Left kidney (tissue), 2 donors: ENCODE measurements around the gene FRMD4A. TPM values are rescaled to one million over a fixed set of nuclear protein-coding genes. Genes with fewer than 3 reads are reported as not detected.
"Not testable (repeated sequence)": the region's sequence is repeated elsewhere in the genome, so short reads cannot be mapped to it uniquely, and the experiment has no call there.

Experiments
- DNase-seq: peaks from one replicate; pipeline ENCODE4 v3.0.0-alpha.2; 2013
- polyA plus RNA-seq: library from polyadenylated mRNA; unstranded; fragments of 120-200 nt; gene quantifications from one replicate; pipeline ENCODE4 v1.2.1, GENCODE V29; 2013; ENCODE audit not compliant: insufficient read length

FRMD4A gene
- polyA plus RNA-seq, 1 donor, result 85.8 TPM

DNA sequence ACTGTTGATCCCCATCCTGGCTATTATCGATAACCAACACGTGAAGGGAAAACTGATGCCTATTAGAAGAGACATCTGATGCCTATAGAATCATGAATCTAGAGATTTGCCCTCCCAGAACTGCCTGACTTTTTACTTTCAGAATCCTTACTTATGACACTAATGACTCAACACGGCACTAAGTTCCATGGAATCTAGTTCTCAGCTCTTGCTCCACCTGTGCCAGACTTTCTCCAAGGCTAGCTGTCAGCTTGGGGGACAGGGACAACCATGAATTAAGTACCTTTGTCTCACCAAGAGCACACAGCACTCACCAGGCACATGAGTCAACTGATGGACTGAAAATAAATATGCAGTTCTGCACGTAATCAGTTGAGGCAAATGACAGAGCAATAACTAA is 184.2 kb downstream of the FRMD4A start:
- DNase-seq, result no peak

- DNase-seq, result no peak
These were observed 184.7 kb downstream of the FRMD4A start for GRCh38 chr10:14146025-14146424.

DNA sequence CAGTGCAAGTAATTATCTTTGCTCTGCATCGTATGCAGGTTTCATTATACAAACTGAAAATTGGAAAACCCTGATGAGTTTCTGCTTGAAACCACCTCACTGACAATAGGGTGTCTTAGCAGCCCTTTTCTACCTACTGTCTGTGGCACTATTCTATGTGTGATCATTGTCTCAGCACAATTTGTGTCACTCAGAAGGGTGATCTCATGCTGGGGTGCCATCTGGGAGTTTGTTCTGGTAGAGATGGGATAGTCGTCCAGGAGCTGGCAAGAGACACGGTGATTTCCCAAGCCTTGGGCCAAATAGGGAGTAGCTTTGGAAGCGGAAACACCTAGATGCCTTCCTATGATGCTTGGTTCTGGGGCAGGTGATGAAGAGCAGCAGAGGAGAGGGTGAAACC is 186.3 kb downstream of the FRMD4A start:
- no peak for DNase-seq

GRCh38 chr10:14142606-14143250 is 188.0 kb downstream of the FRMD4A start:
- DNase-seq, result no peak

DNA sequence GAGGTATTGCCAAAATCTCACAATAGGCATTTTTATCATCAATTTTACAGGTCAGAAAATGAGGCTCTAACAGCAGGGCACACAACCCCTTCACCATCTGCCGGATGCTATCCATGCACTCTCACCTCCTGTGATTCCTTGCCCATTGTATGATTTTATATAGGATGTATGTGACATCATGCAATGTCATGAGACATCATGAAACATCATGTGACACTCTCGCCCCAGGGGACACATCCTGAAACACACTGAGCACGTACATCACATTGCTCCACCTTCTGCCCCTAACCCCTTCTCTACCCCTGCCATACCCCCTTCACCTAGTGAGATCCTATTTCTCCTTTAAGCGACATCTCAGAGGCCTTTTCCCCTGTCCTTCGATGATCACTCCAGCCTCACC is 189.4 kb downstream of the FRMD4A start:
- no peak for DNase-seq

DNA sequence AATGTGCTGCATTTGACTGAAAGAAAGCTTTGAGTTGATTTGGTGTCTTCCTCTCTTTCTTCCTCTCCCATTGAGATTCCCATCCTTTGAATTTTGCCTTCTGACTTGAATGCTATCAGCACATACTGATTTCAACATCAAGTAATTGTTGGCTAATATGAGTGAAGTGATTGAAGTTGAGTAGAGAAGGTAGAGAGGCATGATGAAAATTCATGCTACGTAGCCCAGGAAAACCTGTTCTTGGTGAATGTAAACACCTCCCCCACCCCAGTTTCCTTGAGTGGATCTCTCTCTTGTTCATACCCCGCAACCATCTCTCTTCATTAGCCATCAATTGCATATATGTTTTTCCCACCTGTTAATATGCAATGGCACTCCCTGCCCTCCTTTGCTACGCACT is 193.3 kb downstream of the FRMD4A start:
- DNase-seq, result no peak

- DNase-seq, result not testable (repeated sequence)
These were observed 195.5 kb downstream of the FRMD4A start for GRCh38 chr10:14135196-14135595.

GRCh38 chr10:14134275-14134674 is 196.4 kb downstream of the FRMD4A start:
- no peak for DNase-seq

DNA sequence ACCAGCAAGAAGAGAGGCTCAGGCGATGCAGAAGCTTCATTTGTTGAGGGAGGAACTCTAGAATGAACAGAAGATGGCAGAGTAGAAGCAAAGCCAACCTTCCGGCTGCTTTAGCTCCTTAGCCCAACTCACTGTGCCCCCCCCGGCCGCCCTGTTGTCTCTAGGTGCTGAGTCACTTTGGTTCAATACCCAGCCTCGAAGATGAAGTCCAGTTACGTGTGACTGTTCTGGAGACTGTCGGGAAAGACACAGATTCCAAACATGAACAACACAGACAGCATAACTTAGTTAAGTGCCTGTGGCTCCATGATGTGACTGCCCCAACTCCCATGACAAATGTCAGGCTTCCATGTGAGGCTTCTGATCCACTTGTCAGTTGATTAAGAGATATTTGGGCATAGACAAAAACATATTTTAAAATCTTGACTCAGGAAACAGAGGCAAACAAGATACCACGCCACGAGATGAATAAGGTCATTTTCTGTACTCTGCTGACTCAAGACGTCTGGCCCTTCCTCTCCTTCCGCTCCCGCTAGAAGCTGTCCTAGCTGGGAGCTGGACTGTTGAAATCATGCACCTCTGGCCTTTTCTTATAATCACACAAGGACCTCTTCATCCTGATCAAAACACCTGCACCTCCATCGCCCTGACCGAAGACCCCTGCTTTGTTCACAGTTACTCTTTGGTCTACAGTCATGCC is 199.3 kb downstream of the FRMD4A start:
- DNase-seq, result no peak

- no peak for DNase-seq
These were observed 201.0 kb downstream of the FRMD4A start for GRCh38 chr10:14129770-14130169.

- no peak for DNase-seq
These were observed 202.2 kb downstream of the FRMD4A start for GRCh38 chr10:14128519-14128918.

DNA sequence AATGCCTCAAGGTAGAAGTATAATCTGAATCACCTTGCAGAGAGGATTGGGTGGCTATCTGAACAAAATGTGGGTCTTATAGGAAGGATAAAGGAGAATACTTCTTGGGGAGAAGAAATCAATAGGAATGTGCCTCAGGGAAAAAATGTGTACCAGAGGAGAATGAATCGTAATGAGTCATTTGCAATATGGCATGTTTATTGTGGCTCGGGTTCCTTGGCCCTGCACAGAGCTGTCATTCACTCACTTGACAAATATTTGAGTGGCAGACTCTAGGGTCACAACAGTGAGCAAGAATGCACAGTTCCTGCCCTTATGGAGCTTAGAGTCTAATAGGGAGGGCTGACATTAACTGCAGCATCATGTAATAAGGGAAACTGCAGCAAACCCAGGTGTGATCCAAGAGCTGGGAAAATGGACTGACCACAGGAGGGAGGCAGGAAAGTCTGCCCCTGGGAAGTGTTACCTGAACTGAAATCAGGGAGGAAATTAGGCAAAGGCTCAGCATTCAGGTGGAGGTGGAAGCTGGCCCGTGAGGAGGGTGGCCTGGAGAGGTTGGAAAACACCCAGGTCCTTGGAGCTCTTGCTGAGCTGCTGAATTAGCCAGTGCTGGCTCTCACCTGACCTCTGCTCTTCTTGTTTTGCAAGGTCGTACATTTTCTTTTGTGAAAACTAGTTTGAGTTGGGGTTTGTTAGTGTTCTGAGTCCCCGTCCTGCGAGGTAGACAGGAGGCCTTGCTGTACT is 203.9 kb downstream of the FRMD4A start:
- DNase-seq, result no peak

DNA sequence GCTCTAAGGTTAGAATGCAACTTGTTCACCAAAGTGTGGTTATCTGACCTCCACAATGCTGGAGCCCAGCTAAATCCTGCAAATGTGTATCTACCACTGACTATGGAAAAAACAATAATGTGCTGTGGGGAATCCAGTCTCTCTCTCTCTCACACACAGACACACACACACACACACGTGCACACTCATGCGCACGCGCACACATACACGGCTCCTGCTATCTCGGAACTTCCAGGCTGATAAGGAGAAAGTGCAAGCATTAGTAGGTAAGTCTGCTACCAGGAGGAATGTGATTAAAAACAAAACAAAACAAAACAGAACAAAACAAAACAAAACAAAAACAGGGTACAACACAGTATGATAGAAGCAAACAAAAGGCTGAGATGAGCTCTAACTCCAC is 205.2 kb downstream of the FRMD4A start:
- DNase-seq, result no peak

- DNase-seq, result peak; percentile 7
These were observed 205.8 kb downstream of the FRMD4A start for GRCh38 chr10:14124941-14125340.

DNA sequence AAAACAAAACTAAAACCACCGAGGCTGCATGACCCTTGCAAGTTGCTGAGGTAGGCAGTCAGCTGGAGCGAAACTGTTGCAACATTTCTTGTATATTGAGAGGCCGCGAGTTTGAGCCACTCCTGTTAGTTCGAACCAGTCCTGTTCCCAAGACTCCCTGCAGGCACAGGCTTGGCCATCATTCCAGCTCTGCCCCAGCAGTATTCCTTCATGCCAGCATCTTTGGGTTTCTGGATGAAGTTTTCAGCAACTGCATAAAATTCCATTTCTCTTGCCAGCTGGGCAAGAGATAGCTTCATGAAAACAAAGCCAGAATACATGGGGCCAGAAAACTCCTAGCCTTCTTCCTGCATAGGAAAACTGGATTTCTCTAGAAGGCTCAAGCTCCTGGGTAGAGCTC is 207.6 kb downstream of the FRMD4A start:
- no peak for DNase-seq

GRCh38 chr10:14120812-14121211 is 209.9 kb downstream of the FRMD4A start:
- no peak for DNase-seq

DNA sequence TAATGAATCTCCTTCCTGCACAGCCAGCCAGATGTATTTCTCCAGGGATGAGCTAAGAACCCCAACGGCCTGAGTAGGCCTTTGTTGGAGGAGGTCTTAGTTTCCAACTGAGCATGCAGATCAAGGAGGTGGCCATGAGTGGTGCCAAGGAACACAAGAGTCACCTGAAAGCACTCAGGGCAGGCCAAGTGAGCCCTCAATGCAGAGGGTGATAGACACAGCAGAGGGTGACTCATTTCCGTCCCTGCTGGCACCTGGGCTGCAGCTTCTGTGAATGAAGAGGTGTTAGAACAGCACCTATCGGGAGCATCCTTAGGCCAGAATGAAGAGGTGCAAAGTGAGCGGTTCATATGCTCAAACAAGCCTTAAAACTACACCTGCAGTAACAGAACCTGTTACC is 211.8 kb downstream of the FRMD4A start:
- DNase-seq, result no peak

GRCh38 chr10:14116837-14117236 is 213.9 kb downstream of the FRMD4A start:
- DNase-seq, result no peak

GRCh38 chr10:14116021-14116420 is 214.7 kb downstream of the FRMD4A start:
- DNase-seq, result no peak

GRCh38 chr10:14114791-14115190 is 215.9 kb downstream of the FRMD4A start:
- DNase-seq, result no peak

DNA sequence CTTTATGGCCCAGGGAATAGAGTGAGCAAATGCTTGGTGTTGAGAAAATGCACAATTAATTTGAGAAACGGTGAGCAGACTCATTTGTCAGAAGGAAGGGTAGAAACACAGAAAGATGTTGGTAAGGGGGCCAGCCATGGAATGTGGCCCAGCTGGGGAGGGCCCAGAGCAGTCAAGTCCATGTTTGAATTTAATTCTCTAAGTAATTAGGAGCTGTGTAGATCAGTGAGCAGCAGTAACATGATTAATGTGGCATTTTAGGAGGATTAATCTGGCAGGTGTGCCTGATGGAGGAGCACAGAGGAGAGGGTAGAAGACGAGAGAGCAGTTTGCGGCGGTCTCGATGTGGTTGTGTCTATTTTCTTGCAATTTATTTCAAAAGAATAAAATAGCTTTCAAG is 218.7 kb downstream of the FRMD4A start:
- no peak for DNase-seq

GRCh38 chr10:14111208-14111607 is 219.5 kb downstream of the FRMD4A start:
- DNase-seq, result no peak

DNA sequence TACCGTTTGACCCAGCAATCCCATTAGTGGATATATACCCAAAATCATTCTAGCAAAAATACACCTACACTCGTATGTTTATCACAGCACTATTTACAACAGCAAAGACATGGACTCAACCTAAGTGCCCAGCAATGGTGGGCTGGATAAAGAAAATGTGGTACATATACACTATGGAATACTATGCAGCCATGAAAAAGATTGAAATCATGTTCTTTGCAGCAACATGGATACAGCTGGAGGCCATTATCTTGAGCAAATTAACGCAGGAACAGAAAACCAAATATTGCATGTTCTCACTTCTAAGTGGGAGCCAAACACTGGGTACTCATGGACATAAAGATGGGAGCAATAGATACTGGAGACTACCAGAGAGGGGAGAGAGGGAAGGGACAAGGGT is 223.9 kb downstream of the FRMD4A start:
- DNase-seq, result no peak
